GM18511 (cell line): ENCODE measurements around the gene SUPT20HL1.
"Not testable (repeated sequence)": the region's sequence is repeated elsewhere in the genome, so short reads cannot be mapped to it uniquely, and the experiment has no call there.

ENCODE experiments used
- ATAC-seq: cut with Tn5 transposase; IDR thresholded peaks from one replicate; pipeline ENCODE4 v1.9.1; 2021; ENCODE audit warnings: mild to moderate bottlenecking, moderate library complexity; ENCODE audit not compliant: unreplicated experiment

The SUPT20HL1 gene

DNA sequence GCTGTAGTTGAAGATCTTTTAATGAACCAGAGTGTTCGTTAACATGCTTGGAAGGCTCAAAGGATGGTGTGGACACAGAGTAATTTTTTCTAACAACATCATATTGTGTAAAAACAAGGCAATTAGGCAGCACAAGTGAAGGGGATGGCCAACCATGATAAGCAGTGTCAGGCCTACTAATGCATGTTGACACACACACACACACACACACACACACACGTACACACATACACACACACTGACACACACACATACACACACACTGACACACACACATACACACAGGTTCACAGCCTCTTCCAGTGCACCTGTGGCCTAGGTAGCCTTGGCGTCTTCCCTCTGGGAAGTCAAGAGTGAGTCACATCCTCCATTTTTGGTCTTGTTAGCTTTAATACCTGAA is at the start of gene SUPT20HL1:
SUPT20HL1 (plus strand) TSS at position 368 of the 400 bp plus-strand sequence. CDS start 2,122 bp downstream, outside the sequence.
- ATAC-seq = no peak

DNA sequence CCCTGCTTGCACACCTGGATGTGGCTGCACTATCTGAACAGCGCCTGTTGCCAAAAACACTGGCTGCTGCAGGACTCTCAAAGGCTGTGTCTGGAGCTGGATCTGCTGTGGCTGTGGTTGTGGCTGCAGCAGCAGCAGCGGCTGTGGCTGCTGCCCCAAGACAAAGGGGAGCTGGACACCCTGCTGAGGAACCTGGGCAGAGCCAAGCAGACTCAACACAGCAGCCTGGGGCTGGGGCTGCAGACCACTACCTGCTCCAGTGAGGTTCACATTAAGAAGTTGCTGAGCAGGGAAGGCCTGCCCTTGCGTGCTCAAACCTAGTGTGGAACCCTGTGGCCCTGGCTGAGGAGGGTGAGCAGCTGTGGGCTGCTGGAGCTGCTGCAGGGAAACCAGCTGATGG is 49.5 kb upstream of the SUPT20HL1 start:
- not testable (repeated sequence) for ATAC-seq

DNA sequence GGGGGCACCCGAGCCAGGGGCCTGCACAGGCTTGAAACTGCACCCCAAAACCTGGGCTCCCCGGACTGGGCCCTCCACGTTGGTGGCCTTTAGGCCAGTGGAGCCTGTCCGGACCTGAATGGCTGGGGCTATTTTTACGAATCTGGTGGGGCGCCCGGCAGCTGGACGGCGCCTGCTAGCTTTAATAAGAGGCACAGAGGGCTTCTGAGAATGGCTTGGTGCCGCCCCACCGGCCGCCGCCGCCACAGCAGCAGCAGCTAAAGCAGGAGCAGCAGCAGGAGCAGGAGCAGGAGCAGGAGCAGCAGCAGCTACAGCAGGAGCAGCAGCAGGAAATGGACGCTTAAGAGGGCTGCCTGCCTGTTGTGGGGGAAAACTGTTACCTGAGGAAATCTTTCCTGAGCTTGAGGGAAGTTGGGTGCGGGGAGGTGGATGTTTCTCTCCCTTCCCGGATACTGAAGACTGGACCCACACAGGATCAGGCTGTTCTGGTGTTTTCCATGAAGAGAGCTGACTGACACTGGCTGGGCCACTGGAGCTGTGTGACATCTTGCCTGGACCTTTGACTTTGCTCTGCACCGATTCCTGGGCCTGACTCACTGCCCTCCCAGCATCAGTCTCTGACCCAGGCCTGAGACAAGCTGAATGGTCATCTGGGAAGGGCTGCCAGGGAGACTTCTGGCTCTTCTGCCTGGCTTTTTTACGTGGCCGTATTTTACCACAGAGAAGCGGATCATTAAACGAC is 48.8 kb upstream of the SUPT20HL1 start:
- ATAC-seq = not testable (repeated sequence)

DNA sequence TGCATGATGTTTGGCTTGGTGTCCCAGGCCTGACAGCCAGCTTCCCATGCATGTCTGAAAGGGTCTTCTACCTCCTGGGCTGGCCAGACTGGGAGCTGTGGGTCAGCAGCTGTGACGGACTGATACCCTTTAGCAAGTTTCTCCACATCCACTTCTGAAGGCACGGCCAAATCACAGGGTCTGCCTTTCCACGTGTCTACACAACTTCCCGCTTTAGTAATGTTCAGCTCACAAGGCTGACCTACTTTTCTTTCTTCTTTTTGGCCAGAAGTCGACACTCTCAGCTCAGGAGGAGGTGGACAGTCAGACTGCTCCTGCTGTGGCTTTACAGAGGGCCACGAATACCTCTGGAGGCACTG is 48.2 kb upstream of the SUPT20HL1 start:
- not testable (repeated sequence) for ATAC-seq

DNA sequence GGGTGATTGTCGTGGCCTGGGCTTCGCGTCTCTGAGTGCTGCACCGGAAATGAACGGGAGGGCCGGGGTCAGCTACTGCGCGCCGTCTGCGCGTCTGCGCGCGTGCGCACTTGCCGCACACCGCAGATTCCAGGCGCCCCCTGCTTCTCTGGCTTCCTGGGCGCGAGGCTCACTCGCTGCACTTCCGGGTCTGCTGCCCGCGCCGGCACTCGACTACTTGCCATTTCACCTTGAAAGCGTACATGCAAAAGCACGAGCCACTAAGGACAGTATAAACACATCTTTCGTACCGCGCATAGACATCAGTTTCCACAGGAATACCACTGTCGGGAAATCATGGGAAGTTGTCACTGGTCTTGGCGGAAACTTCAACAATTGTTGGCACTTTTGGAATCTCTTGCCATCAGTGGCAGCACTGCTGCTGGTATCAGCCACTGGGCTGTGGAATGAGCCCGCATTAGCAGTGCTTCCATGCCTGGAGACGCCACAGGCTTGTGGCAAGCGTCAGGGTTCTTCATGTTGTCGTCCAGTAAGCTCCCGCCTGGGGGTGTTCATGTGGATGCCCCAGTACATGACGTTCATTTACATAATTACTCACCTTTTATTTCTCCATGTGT is 46.3 kb upstream of the SUPT20HL1 start, which contains the start of gene SUPT20HL2:
SUPT20HL2 (minus strand) TSS at position 51 of the 617 bp plus-strand sequence. CDS start 754 bp downstream, outside the sequence.
- no peak for ATAC-seq

DNA sequence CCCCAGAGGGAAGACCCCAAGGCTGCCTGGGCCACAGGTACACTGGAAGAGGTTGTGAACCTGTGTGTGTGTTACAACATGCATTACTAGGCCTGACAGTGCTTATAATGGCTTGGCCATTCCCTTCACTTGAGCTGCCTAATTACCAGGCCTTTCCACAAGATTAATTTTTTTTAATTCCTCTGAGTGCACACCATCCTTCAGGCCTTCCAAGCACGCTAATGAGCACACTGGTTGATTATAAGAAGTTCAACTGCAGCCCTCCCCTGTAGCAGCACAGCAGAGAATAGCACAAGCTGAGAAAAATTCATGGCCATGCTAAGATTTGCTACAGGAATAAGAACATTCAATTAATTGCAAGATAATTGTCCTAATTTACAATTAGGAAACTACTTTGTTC is 44.3 kb upstream of the SUPT20HL1 start:
- ATAC-seq = no peak

DNA sequence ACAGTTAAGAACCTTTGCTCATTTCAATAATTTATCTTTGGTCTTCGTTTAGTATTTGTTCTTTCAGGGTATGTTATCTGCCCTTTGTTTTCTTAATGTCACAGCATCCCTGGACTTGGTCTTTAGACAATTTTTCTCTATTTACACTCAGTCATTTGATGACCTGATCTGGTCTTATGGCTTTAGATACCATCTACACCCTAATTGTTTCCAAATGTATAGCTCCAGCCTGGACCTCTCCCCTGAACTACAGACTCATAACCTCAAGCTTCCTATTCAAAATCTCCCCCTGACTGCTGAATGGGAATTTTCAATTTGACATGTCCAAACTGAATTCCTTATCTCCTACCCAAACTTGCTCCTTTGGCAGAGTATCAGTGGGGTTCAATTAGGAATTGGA is 42.9 kb upstream of the SUPT20HL1 start:
- ATAC-seq = no peak

DNA sequence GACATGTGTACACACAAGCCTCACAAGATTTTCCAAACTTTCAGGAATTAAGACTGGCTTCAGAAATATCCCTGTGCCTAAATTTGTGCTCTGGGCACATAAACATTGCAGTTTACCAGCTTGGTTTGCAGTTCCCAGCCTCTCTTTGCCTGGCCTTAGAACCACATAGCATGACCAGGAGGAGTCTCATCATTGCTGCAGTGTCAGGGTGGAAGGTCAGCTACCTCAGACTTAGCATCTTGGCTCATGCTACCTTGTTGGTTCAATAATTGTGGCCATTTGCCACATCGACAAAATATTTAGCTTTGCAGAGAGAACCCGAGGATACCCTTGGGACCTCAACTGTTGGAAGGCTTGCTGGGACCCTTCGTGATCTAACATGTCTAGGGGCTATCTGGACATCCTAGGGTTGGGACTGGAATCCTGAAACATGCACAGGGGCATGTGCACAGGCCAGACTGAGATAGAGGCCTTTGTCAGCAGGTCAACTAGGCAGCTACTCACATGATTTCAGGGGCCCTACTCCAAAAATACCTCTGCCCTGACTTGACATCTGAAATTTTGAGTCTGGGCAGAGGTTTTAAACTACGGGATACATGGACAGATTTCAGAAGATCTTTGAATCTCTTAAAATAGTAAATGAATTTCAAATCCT is 38.6 kb upstream of the SUPT20HL1 start:
- ATAC-seq = no peak

DNA sequence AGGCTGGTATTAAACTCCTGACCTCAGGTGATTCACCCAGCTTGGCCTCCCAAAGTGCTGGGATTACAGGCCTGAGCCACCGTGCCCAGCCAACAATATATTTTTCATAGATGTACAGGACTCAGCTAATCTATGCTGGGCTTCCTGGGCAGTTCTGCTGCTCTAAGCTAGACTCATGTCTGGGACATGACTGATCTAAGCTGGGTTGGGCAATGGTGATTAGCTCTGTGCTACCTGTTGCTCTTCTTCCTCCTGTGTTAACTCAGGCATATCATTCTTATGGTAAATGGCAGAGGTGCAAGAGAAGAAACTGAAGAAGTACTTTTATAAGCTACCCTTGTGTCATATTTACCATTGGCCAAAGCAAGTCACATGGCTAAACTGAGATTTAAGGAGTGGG is 35.2 kb upstream of the SUPT20HL1 start:
- no peak for ATAC-seq

DNA sequence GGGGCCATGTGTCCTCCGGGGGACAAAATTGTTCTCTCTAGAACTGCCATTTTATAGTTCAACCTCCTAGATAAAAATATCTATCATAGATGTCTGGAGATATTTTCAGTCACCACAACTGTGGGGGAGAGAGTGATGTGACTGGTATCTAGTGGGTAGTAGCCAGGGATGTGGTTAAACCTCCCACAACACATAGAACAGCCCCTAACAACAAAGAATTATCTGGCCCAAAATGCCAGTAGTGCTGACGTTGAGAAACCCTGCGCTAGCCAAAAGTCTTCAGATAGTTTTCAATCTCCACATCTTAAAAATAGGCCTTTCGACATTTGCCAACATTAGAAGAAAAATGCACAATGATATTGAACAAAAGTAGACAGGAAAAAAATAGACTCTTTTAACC is 27.6 kb upstream of the SUPT20HL1 start:
- no peak for ATAC-seq

DNA sequence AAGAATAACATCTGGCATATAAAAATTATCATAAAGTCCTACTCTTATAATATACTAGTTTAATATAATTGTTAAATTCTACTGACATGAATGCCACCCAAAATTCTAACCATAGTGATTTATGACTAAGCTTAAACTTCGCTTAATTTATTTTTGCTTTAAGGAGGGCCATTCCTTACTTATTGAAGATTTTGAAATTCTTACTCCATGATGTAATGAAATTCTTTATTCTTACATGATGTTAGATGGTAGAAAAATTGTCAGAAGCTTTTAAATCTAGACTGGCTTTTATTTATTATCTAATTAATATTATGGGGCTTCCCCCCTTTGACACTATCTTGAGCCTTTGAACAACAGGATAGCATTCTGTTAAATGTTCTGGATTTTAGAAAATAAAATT is 27.1 kb upstream of the SUPT20HL1 start:
- no peak for ATAC-seq

DNA sequence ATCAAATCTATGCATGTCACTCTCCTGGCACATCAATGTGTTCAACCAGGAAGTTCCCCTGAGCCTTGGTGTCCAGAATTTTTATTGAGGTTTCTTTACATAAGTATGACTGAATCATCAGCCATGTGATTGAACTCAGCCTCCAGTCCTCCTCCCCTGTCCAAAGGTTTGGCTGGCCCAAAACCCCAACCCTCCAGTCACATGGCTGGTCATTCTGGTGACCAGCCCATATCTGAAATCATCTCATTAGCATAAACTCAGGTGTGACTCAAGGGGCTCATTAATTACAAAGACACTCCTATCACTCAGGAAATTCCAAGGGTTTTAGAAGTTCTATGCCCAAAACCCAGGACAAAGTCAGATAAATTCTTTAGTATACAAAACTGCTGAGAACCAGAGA is 26.0 kb upstream of the SUPT20HL1 start:
- ATAC-seq = no peak

DNA sequence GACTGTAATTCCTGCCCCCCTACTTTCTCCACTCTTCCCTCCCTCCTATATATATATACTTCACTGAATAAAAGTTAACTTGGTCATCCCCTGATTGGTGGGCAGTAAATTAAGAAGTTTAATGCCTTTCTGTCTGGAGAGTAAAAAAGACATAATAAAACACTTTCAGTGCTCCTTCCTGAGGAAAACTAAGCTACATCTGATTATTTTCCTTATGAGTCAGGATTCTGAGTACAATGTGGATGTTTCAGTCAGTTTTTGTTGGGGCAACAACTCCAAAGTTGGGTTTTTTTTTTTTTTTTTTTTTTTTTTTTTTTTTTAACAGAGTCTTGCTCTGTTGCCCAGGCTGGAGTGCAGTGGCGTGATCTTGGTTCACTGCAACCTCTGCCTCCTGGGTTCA is 24.6 kb upstream of the SUPT20HL1 start:
- ATAC-seq = no peak

DNA sequence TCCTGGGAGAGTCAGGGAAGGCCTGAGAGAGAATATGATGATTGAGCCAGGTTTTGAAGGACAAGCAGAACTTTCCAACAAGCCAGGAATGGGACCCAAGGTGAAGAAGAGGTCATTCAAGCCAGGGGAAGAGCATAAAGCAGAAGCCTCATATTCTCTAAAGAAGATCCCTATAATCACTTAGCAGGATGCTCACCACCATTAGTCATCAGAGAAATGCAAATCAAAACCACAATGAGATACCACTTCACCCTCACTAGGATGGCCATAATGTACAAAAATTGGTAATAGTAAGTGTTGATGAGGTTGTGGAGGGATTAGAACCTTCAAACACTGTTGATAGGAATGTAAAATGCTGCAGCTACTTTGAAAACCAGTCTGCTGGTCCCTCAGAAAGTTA is 20.5 kb upstream of the SUPT20HL1 start:
- no peak for ATAC-seq

DNA sequence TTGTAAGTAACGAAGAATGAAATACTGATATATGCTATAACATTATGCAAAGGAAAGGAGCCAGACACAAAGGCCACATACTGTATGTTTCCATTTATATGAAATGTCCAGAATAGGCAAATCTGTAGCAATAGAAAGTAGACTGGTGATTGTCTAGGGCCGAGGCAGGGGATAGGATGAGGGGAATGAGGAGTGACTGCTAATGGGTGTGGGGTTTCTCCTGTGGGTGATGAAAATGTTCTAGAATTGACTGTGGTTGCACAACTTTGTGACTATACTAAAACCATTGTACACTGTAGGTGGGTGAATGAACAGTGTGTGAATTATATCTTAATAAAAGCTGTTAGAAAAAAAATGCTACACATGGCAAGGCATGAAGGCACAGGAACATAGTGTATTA is 19.9 kb upstream of the SUPT20HL1 start:
- no peak for ATAC-seq

DNA sequence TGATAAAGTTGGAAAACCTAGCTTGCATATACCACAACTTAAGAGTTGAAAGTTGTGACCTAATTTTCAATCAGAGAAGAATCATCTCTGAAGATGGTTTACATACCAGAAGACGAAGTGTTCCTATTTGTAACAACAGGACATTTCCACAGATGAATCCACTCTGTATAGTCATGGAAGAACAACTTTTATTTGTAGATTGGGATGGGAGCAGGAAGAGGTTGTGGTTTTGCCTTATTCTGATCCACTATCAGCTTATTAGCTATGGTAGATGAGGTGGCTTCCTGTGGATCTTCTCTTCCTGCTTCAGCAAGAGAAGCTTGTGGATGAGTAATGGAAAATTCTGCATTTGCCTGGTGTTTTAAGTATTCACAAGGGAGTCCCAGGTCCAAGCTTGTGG is 18.6 kb upstream of the SUPT20HL1 start:
- ATAC-seq = no peak

DNA sequence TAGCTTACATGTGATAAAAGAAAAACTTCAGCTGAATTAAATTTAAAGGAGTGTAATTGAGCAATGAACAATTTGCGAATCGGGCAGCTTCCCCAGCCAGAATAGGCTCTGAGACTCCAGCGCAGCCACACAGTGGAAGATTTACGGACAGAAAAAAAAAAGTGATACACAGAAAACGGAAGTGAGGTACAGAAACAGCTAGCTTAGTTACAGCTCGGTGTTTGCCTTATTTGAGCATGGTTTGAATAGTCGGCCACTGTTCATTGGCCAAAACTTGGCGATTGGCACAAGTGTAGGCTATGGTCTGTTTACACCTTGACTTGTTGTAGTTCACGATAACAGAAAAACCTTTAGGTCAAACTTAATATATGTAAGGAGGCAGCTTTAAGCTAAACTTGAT is 16.7 kb upstream of the SUPT20HL1 start:
- ATAC-seq = no peak

DNA sequence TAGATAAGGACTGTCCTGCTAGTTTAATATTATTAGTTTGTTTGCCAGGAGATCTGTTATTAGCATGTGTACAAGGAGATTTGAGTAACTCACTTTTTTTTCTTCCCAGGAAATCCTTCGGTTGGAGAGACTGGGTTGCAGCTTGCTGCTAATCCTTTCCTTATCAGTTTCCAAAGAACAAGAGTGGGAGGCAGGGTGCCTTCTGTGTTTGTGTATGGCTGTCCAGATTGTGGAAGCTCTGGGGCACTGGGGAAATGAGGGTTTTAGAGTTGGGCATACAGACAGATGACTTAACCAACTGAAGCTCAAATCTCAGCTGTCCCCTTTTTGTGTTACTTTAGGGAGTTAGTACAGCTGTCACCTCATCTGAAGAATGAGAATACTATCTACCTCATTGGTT is 12.6 kb upstream of the SUPT20HL1 start:
- no peak for ATAC-seq

DNA sequence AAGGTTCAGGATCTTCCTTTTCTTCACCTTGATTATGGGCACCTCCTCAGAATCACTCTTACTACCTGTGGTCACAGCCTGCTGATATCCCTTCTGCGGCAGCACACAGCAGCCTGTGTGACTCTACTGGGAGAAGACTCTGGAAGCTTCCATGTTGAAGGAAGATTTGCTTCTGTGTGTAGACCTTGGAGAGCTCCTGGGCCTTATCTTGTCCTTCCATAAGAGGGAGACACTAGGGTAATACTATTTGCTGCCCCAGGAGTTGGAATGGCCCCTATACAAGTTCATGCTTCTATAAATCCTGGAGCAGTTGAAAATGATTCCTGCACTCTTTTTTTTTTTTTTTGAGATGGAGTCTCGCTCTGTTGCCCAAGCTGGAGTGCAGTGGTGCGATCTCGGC is 10.2 kb upstream of the SUPT20HL1 start:
- ATAC-seq = no peak

DNA sequence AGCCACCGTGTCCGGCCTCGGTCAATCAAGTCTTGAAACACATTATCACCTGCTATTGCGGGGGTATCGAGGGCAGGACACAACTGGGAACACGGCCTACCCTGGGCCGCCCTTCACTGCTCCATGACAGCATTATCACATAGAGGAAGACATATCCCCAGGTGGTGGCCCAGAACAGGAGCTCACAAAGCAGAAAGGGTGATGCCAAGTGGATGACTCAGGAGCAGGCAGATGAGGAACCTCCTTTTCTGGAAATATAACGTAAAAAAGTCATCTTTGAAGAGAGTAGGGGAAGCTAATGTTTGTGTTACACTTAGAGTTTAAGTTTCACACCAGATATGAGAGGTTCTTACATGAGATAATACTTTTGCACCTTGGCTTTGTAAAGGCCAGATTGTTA is 5.3 kb upstream of the SUPT20HL1 start:
- no peak for ATAC-seq

DNA sequence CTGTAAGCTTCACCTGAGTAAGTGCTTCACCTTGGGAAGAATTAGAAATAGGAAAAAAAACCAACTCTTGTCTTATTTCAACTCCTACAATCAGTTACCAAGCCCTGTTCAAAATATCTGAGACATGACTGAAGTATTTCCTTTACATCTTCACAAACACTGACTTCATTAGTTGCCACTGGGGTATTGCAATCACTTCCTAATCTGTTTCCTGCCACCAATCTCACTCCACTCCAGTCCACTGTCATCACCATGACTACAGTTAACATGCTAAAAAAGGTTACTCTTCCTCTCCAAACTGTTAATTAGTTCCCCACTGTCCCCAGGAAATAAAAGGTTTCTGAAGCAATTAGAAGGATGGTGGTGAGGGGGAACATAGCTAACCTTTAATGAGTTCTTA is 3.3 kb upstream of the SUPT20HL1 start:
- ATAC-seq = no peak

DNA sequence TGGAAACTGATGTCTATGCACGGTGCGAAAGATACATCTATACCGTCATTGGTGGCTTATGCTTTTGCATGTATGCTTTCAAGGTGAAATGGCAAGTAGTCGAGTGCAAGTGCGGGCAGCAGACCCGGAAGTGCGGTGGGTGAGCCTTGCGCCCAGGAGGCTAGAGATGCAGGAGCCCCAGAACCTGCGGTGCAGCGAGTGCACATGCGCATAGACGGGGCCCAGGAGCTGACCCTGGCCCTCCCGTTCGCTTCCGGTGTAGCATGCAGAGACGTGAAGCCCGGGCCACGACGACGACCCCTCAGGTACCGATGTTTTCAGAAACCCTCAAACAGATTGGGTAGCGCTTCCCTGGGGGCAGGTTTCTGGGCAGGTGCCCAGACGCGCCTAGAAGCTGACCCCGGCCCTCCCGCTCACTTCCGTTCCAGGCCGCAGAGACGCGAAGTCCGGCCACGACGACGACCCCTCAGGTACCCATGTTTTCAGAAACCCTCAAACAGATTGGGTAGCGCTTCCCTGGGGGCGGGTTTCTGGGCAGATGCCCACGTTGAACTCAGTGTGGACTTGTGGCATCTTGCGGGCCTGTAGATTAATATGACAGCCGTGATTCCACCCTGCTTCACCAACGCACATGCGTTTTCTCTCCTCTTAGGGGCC is 1.8 kb downstream of the SUPT20HL1 start:
- ATAC-seq = not testable (repeated sequence)
